ENCODE measurements around the gene IQCE. TPM values are rescaled to one million over a fixed set of nuclear protein-coding genes. Genes with fewer than 3 reads are reported as not detected.

The IQCE gene
- total and polyA plus RNA-seq, 2 donors (not counting 1 experiment from before 2014, with no cell fraction given), result 3.5 to 9.5 TPM

GRCh38 chr7:2527505-2528467 is 31.0 kb upstream of the IQCE start:
- Histone ChIP-seq H3K4me3 (ENCODE audit: control extremely low read depth in 1 of 5, extremely low read depth in 1 of 5, insufficient read depth in 1 of 5, low read depth in 2 of 5, low read length in 4 of 5) (peak overlapping the region in 2 of 5 experiments; percentile 34 to 52), H3K27ac (ENCODE audit: low read length in 2 of 2) (peak overlapping the region; percentile 97), H3K9ac (ENCODE audit: low read length) (peak overlapping the region; percentile 49), H3K4me2 (replicated peaks; ENCODE audit: low read depth, low read length, poor library complexity, severe bottlenecking) (peak overlapping the region; percentile 85), H3K9me3 (ENCODE audit: control extremely low read depth in 1 of 3, control insufficient read depth in 2 of 3, insufficient read depth in 1 of 3, low read length in 2 of 3) (peaks cover 0 to 3% (median 0%) of the 10 kb centered on the region in 3 donors), H3K27me3 (replicated peaks in 1 of 4; ENCODE audit: control extremely low read depth in 1 of 4, control insufficient read depth in 3 of 4, insufficient read depth in 4 of 4, low read length in 3 of 4) (no peaks in the 10 kb centered on the region), H3K4me1 (ENCODE audit: control insufficient read depth in 2 of 2, insufficient read depth in 2 of 2, low read length in 2 of 2) (peaks cover 82 to 91% of the 10 kb centered on the region in 2 donors), H3K36me3 (replicated peaks in 1 of 2; ENCODE audit: control extremely low read depth in 1 of 2, control insufficient read depth in 1 of 2, extremely low read depth in 1 of 2, insufficient read depth in 2 of 2, low read length in 1 of 2) (peaks cover 0 to 57% of the 10 kb centered on the region in 2 experiments), H4K20me1 (ENCODE audit: control insufficient read depth, insufficient read depth, low read length, poor library complexity, severe bottlenecking) (peaks cover 58% of the 10 kb centered on the region), H3K79me2 (ENCODE audit: control insufficient read depth, insufficient read depth, low read length) (peaks cover 41% of the 10 kb centered on the region), H2AFZ (ENCODE audit: insufficient read depth, low read depth, low read length, poor library complexity, severe bottlenecking) (no peak overlapping the region)
- H3K27ac Mint-ChIP-seq, result peak overlapping the region; percentile 99
- intact Hi-C loops (cut with micrococcal nuclease), result loop anchor here (5.0 kb wide), 2 partner anchors 185 to 215 kb away; partner anchors contain the start of gene SNX8
- H3K27me3 Mint-ChIP-seq, result no peaks in the 10 kb centered on the region
- CTCF ChIA-PET, result interaction anchor here (1.4 to 3.9 kb wide), 5 partner anchors 17 to 191 kb away, joined by 3 to 34 read pairs (median 7); no protein-coding TSS in a partner anchor
- no peak for TF ChIP-seq CTCF (IDR thresholded peaks at IDR 0.05)
- no peak for TF ChIP-seq EZH2 (IDR thresholded peaks at IDR 0.05; ENCODE audit: borderline replicate concordance, insufficient read depth, low read depth, low read length, poor library complexity, severe bottlenecking)
- WGBS (ENCODE audit: insufficient coverage), result 93% methylated on average over 11 of the region's 17 CpGs
- ATAC-seq (ENCODE audit: low read depth) (no peak), DNase-seq (no peak)
- POLR2A ChIA-PET, result interaction anchor here (0.6 to 14.9 kb wide), 10 partner anchors 11 to 214 kb away, joined by 3 to 340 read pairs (median 7); partner anchors contain the start of gene SNX8
- H3K9me3 Mint-ChIP-seq (ENCODE audit: insufficient read depth), result no peaks in the 10 kb centered on the region
- H3K4me1 Mint-ChIP-seq, result peaks cover 81% of the 10 kb centered on the region
- peak overlapping the region; percentile 90 for H3K4me3 Mint-ChIP-seq
